IPS DF 4.7 (cell line): ENCODE data around the gene FAM20A.

Experiments used
- DNase-seq: peaks from one replicate; pipeline ENCODE4 v3.0.0-alpha.2; 2013; ENCODE audit warnings: low spot score; ENCODE audit errors: extremely low read depth

Gene FAM20A

DNA sequence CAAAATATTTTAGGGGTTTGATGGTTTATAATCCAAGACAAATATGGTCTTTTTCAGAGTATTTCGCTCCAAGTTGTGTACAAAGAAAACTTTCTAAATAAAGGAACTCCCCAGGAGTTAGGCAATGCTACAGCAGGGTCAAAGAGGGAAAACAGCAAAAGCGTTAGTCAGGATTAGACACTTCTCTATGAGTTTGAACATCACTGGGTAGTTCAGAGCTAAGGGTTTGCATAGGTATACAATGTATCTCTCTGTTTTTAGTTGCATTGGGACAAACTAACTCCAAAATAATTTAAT, 34.8 kb downstream of the FAM20A start:
- no peak for DNase-seq

DNA sequence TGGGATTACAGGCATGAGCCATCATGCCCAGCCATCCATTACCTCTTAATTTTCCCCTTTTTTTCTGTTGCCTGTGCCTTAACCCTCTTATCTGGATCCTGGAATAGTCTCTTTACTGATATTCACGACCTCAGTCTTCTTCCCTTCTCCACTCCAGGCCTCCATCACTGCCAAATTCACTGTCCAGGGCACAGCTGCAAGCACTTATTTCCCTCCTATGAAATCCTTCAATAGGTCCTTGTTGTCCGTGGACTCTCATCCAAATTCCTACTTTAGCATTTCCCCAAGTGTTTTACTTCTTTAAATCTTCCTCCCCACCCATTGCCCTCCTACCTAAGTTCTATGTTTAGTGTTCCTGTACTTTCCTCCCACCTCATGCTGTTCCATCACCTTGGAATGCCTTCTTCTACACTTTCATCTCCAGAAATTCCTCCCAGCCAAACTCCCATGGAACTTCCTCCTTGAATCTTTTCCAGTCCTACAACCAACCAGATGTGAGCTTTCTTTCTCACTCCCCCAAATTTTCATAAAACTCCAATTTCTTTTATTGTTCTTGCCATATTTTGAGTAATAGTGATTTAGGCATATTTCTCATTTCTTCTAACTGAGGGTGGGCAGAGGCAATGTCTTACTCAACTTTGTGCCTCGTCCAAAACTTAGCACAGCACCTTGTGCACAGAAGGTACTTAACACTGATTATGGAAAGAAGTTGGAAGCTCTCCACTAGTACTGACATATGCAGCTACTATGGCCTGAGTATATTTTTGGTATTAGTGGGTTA, 35.3 kb downstream of the FAM20A start:
- no peak for DNase-seq

DNA sequence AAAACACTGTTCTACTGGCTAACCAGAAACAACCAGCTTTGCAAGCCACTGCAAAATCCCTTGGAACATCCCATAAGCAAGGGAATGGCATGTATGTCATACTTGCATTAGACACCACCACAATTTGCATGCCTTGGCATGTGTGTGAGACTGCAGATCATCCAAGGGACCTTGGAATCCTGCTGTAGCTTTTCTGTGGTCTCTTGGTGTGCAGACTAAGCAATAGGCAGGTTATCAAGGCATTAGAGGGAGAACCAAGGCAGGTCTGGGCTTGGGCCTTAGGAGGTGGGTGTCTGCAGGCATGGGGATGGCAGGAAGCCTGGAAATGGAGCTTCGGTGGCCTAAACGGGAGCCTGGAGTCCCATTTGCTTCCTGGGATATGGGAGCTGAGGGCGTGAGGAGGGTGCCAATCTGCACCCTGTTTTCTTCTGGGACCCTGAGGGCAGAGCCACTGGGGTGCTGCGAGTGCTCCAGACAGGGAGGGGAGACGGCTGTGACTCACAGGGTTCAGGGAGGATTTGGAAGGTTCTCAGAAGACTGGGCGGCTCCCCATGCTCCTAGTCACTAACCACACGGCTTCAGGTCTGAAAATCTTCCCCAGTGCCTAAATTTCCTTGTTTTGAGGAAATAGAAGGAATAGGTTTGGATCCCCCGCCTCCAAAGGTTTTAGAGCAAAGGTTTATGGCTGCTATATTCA, 36.6 kb downstream of the FAM20A start:
- DNase-seq = no peak

DNA sequence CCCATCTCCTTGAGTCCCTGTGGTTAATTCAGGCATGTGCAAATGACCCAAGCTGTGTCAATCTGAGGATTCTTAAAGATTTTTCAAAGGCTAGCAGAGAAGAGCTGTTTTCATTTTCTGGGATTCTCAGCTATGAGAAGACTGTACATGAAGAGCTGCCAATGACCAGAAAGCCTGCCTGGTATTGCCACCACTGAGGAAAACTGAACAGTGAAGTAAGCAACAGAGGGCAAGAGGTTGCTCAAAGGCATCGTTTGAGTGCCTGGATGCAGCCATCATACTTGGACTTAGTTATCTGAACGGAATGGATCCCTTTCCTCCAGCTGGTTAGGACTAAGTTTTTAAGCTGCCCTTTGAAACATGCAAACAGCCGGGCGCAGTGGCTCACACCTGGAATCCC, 38.4 kb downstream of the FAM20A start:
- no peak for DNase-seq

DNA sequence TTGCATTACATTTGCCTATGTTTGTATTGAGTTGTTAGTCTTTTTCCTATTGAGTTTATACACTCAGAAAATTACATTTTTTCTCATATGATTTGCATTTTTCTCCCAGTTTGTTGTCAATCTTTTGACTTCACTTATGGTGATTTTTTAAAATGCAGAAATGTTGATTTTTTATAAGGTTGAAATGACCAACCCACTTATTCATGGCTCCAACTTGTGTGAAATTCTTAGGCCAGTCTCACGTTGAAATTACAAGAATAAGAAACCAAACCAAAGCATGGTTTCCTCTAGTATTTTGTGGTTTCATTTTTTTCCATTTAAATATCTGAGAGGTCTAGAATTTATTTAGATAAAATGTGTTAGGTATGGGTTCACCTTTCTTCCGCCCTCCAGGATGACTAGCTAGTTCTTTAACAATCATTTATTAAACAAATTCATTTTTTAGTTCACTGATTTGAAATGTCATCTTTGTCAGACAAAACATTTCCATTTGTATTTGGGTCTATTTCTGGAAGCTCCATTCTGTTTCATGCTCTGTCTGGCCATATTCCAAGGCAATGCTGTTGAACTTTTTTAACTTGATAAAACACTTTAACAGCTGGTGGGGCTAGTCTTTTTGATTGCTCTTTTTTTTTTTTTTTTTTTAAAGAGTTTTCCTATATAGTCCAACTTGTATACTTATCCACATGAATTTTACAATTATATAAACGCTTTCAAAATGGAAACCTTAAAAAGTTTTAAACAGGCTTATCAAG, 40.0 kb downstream of the FAM20A start:
- no peak for DNase-seq

DNA sequence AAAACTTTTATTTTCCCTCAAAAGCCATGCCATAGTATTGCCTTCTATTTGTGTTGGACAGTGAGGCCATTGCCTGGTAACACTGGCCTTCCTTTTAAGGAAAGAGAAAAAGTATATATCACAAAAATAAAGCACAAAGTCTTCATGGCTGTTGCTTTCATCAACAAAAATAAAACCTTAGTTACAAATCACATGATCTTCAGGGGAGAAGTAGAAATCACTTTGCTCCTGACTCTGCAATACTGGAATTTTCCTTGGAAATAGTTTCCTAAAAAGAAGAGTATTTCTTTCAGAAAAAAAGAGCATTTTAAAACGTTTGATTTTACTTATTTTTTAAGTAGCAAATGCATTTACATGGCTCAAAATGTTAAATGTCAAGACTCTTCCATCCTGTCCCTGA, 41.9 kb downstream of the FAM20A start:
- no peak for DNase-seq

DNA sequence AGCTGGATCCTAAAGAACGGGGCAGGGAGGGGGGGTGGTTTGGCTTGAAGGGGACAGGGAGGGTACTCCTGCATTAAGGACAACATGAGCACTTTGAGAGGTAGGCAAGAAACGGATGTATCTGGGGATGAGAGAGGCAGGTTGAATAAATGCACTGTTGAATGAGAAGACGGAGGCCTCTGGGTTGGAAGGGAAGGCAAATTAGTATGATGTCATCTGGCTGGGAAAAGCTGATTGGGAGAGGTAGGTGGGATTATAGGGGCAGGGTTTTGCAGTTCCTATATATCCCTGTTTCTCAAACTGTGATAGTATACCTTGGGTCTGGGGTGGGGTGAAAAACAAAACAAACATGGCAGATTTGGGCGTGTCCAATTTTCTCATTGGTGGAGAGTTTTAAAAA, 44.6 kb downstream of the FAM20A start:
- DNase-seq = no peak

DNA sequence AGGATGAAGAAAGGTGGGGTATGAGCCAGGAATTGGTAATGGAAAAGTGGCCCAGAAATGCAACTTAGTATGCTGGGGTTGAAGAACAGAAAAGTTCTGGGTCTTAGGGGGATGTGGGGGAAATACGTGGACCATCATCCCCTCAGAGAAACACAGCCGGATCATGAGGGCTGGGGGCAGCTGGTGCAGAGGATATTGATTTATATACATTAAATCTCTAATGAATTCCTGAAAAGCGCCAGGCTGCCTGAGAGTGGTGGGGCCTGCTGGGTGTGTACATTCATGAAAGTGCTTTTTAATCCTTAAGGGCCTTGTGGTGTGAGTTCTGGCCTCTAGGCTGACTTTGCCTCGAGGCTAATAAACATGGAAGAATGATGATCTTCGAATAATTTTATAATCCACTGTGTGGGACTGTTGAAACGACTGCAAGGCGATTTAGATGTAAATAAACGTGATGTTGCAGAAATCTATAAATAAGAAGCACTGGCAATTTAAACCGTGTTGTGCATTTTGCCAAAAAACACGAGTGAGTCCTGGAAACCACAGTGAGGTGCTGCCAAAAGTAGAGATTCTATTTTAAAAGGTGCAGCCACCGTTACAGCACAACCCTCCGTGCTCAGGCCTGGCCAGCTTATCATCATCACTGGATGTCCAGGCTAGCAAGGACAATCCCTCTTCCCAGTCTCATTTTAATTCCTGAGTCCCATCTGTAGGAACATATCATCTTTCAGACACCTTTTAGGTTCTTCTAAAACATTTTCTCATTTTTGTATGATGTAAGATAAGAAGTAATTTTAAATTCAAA, 56.9 kb downstream of the FAM20A start:
- no peak for DNase-seq

DNA sequence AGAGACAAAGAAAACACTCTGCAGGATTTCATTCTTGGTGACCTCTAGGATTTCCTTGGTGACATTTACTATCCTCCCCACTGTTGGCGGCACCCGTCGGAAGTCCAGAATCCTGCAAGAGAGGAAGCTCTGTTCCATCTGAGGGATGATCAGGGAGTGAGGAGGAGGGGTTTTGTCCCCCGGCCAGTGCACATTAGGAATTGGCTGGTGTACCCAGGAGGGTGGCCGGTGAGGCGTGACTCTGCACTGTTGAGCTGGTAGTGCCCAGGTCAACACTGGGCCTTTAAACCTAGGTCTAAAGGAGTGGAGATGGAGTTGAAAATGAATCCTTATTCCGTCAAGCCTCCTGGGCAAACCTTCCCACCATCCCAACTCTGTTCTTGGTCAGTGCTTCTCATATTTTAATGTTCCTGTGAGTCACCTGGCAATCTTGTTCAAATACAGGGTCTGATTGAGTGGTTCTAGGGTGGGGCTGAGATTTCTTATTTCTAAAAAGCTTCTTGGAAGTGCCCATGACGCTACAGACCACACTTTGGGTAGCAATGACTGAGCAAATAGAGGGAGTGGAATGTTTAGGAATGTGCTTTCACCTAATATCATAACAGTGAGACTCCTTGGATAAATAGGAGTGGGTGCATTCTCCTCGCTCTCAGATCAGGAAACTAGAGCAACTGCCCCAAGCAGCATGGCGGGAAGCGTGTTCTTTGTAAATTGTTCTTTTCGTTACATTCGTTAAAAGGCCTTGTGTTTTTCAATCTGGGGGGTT, 58.3 kb downstream of the FAM20A start:
- no peak for DNase-seq

DNA sequence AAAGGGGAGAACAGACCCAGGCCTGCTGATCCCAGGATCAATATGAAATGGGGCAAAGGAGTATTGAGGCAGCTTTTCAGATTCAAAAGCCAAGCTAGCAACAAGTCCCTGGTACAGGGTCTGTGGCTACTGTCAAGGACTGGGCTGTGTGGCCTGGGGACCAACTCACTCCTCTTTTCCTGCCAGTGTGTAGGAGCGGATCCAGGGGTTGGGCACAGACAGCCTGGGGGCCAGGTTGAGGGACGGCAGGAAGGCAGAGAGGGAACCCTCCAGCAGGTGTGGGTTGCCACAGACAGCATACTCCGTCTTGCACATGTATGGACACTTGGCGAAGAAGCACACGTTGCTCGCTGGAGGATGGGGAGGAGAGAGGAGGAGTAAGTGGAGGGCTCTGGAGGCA, 59.4 kb downstream of the FAM20A start:
- DNase-seq = no peak

DNA sequence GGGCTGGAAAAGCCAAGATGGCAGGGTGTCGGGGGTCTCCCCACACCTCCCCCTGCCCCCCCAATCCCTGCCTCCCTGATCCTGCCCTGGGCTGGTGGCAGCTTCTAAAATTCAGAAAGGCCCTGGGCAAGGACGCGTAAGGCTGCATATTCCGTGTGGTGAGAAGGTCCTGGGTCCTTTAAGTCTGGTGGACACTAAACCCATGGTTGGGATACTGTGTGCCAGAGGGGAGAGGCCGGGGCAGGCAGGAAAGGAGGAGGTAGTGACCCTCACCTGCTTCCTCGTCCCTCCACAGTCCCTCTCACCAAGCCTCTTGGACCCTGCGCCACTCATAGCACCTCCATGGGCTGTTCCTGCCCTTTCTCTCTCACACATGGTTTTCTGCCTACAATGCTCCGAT, 60.2 kb downstream of the FAM20A start:
- DNase-seq = no peak

DNA sequence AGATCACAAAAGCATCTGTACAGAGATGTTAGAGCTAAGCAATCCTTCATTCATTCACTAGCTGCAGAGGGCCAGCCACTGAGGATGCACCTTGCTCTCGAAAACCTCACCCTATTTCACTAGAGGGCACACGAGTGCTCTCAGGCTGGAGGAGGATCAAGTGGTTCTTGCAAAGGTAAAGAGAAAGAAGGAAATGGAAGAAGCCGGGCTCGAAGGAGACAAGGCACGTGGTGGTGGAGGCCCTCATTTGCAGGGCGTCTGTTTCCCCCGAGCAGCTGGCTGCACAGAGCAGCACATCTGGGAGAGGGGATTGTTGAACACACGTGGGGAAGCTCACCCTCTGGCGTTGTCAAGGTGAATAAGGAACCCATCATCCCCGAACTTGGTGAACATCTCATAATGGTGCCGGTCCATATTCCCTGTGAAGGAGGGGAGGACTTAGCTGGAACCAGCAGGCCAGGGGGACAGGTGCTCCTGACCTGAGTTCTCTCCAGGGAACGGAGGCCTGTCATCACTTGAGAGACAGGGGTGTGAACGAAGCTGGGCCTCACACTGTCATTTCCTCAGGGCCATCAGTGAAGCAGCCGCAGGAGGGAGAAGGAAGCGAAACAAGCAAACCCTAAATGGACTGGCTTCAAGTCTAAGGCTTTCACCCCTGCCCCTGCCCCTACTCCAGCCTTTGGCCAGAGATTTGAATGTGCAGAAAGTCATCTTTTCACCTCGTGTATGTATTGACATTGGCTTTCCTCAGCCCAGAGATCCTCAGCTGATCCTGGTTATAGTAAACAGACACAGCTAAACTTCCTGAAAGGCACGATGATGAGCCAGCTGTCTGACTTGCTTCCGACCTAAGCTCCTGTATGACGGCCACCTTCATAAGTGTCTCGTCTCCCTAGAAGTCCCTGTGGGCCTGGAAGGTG, 61.4 kb downstream of the FAM20A start:
- DNase-seq = no peak

DNA sequence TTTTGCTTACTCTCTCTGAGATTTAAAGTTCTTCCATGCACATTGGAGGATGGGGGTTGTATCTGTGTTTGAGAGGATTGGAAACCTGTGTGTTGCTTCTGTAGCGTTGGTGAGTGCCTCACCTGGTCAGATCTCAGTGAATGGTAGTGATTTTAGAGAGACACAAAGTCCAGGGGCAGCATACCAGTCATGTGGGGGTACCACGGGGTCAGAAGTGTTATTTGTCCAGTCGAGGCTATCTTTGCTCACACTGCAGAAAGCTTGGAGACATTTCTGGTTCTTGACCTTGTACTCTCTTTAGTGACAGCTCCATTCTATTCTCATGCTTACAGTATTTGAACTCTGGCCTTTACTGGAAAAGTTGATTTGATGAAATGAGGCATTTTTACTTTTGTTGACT, 65.2 kb downstream of the FAM20A start:
- no peak for DNase-seq

DNA sequence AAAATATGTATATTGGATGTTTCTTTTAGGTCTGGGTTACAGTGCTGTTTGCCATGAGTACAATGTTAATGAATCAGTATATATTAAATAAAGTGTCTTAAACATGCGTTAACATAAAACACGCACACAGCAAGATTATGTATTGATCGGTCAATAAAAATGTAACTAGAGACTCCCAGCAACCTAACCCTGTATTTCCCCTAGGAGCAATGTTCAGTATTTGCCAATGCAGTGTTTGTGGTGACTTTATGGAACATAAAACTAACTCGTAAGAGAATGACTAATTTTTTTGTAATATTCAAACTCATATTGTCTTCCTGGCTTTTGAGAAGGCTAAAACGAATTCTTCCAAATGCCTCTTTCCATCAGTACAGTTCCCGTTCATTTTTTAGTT, 66.5 kb downstream of the FAM20A start:
- no peak for DNase-seq

DNA sequence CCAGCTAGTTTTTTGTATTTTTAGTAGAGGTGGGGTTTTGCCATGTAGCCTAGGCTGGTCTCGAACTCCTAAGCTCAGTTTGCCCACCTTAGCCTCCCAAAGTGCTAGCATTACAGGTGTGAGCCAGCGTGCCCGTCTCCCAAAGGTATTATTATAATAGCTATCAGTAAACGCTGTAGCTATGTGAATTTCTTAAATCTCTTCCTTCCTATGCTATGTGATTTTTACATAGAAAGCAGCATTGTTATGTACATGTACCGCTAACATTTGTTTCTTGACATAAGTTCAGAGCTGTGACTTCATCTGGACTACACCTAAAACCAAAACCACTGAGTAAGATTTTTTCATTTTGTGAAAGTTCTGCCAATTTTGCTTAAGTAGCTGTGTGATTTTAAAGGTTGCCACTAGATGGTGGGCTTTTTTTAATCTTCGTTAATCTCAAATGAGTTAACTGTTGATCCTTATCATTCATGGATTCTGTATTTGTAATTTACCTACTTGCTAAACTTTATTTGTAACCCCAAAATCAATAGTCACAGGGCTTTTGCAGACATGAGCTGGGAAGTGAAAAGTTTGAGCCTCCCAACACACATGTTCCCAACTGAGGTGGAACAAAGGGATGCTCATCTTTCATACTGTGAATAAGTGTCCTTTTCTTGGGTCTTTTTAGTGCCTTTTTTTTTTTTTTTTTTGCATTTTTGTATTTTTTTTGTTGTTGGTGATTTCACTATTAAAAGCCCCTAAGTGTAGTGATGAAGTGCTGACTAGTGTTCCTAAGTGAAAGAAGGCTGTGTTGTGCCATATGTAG, 67.1 kb downstream of the FAM20A start:
- no peak for DNase-seq

DNA sequence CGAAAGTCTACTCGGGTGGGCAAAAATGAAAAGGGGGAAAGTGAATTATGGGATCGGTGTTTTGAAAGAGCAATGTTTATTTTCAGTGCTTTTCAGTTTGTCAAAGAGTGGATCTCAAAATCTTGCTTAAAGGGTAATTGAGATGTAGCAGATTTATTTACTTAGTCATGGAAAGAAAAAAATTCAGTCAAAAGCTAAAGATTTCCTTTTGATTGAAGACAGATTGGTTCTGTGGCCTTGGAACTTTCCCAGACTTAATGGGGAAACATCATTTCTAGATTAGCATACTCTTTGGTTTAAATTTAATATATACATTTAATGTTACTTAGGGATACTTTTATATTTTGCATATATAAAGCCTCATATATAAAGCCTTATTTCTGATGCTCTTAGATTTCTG, 68.3 kb downstream of the FAM20A start:
- no peak for DNase-seq

DNA sequence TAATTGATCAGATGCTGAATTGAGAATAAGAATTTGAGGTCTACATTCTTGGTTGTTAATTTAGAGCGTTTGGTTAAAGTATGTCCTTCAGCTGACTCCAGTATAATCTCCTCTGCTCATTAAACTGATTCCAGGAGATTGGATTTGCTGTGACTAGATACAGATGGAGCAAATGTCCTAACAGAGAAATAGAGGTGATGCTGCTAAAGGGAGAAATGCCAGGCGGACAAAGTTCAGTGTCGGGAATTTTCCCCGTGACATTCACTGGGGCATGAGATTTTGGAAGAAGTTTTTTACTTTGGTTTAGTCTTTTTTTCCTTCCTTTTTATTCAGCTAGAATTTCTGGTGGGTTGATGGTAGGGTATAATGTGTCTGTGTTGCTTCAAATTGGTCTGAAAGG, 69.9 kb downstream of the FAM20A start:
- DNase-seq = no peak

DNA sequence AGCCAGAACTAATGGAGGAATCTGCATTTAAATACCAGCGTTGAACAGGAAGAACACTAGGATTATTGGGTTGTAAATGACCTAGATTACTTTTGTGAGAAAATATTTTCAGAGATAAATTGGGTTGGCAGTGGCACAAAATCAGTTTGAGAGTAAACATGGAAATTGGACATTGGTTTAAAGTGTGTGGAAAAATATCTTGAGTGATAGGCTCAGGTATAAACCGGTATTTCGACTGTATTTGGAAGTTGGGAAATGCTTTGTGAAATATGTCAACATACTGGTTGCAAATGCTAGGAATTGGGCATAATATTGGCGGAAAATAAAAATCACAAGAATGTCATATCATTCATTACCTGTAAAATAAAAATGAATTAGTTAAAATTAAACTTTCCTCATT, 73.9 kb downstream of the FAM20A start:
- no peak for DNase-seq

DNA sequence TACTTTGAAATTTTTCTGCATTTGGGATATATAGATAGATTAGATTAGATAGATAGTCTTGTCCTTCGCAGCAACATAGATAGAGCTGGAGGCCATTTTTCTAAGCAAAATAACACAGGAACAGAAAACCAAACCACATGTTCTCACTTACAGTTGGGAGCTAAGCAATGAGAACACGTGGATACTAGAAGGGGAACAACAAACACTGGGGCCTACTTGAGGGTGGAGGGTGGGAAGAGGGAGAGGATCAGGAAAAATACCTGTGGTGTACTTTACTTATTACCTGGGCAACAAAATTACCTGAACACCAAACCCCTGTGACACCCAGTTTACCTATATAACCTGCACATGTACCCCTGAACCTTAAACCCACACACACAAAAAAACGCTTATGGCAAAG, 74.6 kb downstream of the FAM20A start:
- DNase-seq = no peak
